ENCODE results near the gene EFCAB6. TPM values are rescaled to one million over a fixed set of nuclear protein-coding genes. Genes with fewer than 3 reads are reported as not detected.

Gene EFCAB6
- total RNA-seq, 6 experiments from 2014 or later = 0.29 to 1.5 (median 0.93) TPM

- H3K9me3 ChIP-seq = no peaks in the 10 kb centered on the region
- no peaks in the 10 kb centered on the region for H3K27me3 ChIP-seq
- intact Hi-C loops (cut with DNase I) = no loop called here
- 100% methylated on average over 1 of the region's 10 CpGs for WGBS (ENCODE audit: insufficient coverage, low coverage, low lambda C conversion rate, missing lambda C conversion rate)
- H3K4me3 ChIP-seq = no peak overlapping the region
- H3K4me1 ChIP-seq = no peaks in the 10 kb centered on the region
- H3K36me3 ChIP-seq = no peaks in the 10 kb centered on the region
- DNase-seq (no peak), ATAC-seq (no peak)
- H3K27ac ChIP-seq = no peak overlapping the region
- TF ChIP-seq POLR2A (IDR thresholded peaks at IDR 0.05) (no peak), CTCF (IDR thresholded peaks at IDR 0.05) (no peak)
These were observed 180.3 kb downstream of the EFCAB6 start for GRCh38 chr22:43631846-43632245.

- no peaks in the 10 kb centered on the region for H3K9me3 ChIP-seq
- intact Hi-C loops (cut with DNase I) = no loop called here
- H3K27ac ChIP-seq = no peak overlapping the region
- 92% methylated on average over 10 of the region's 11 CpGs for WGBS (ENCODE audit: insufficient coverage, low coverage, low lambda C conversion rate, missing lambda C conversion rate)
- no peaks in the 10 kb centered on the region for H3K27me3 ChIP-seq
- H3K4me3 ChIP-seq = no peak overlapping the region
- no peak for TF ChIP-seq CTCF (IDR thresholded peaks at IDR 0.05)
- no peak for TF ChIP-seq POLR2A (IDR thresholded peaks at IDR 0.05)
- no peak for ATAC-seq
- no peak for DNase-seq
- H3K4me1 ChIP-seq = no peaks in the 10 kb centered on the region
- H3K36me3 ChIP-seq = no peaks in the 10 kb centered on the region
These were observed 180.9 kb downstream of the EFCAB6 start for GRCh38 chr22:43631201-43631600.

GRCh38 chr22:43630451-43630850 is 181.7 kb downstream of the EFCAB6 start:
- 86% methylated on average over 5 of the region's 12 CpGs for WGBS (ENCODE audit: insufficient coverage, low coverage, low lambda C conversion rate, missing lambda C conversion rate)
- Histone ChIP-seq H3K27me3 (no peaks in the 10 kb centered on the region), H3K9me3 (no peaks in the 10 kb centered on the region), H3K27ac (no peak overlapping the region), H3K4me3 (no peak overlapping the region), H3K36me3 (no peaks in the 10 kb centered on the region), H3K4me1 (no peaks in the 10 kb centered on the region)
- intact Hi-C loops (cut with DNase I) = no loop called here
- TF ChIP-seq CTCF (IDR thresholded peaks at IDR 0.05) (no peak), POLR2A (IDR thresholded peaks at IDR 0.05) (no peak)
- DNase-seq (no peak), ATAC-seq (no peak)

- DNase-seq = no peak
- intact Hi-C loops (cut with DNase I) = no loop called here
- no peak overlapping the region for H3K27ac ChIP-seq
- H3K9me3 ChIP-seq = no peaks in the 10 kb centered on the region
- no peak for ATAC-seq
- no peaks in the 10 kb centered on the region for H3K4me1 ChIP-seq
- TF ChIP-seq CTCF (IDR thresholded peaks at IDR 0.05) (no peak), POLR2A (IDR thresholded peaks at IDR 0.05) (no peak)
- no peak overlapping the region for H3K4me3 ChIP-seq
- no peaks in the 10 kb centered on the region for H3K36me3 ChIP-seq
- 68% methylated on average over 8 of the region's 16 CpGs for WGBS (ENCODE audit: insufficient coverage, low coverage, low lambda C conversion rate, missing lambda C conversion rate)
- H3K27me3 ChIP-seq = no peaks in the 10 kb centered on the region
These were observed 183.9 kb downstream of the EFCAB6 start for GRCh38 chr22:43628250-43628649.

All from right lobe of liver (tissue), 6 donors.